Spleen (tissue), 11 donors: Measurements from ENCODE around the gene CPED1. TPM values are rescaled to one million over a fixed set of nuclear protein-coding genes. Genes with fewer than 3 reads are reported as not detected.

ENCODE experiments used
- DNase-seq: peaks from one replicate; pipeline ENCODE4 v3.0.0-alpha.2; 2020
- H3K27ac ChIP-seq, 8 donors: fragments of 200-600 bp; sonication (generic) in 7 of 8; 1 replicate in 4 of 8; 2 replicates in 4 of 8; pipeline versions ENCODE4 v1.5.0 to v1.8.0; 2016 to 2021; ENCODE audit warnings: inconsistent platforms in 4 of 8, mild to moderate bottlenecking in 4 of 8, moderate library complexity in 1 of 8
- H3K27me3 ChIP-seq, 7 donors: fragments of 200-600 bp; sonication (generic) in 6 of 7; replicated peaks in 1 of 7; 1 replicate in 4 of 7; 2 replicates in 3 of 7; pipeline versions ENCODE4 v1.5.0 to v1.8.0; 2016 to 2021; ENCODE audit warnings: inconsistent platforms in 3 of 7, mild to moderate bottlenecking in 1 of 7
- H3K36me3 ChIP-seq, 6 donors: fragments of 200-600 bp; sonication (generic) in 5 of 6; 1 replicate in 4 of 6; 2 replicates in 2 of 6; pipeline versions ENCODE4 v1.5.0 to v1.8.0; 2016 to 2021; ENCODE audit warnings: inconsistent platforms in 2 of 6
- H3K4me1 ChIP-seq, 6 donors: fragments of 200-600 bp; sonication (generic) in 5 of 6; 1 replicate in 3 of 6; 2 replicates in 3 of 6; pipeline versions ENCODE4 v1.5.0 to v1.8.0; 2016 to 2021; ENCODE audit warnings: inconsistent platforms in 3 of 6
- H3K4me3 ChIP-seq, 8 donors: fragments of 200-600 bp; sonication (generic) in 7 of 8; 1 replicate in 4 of 8; 2 replicates in 4 of 8; pipeline versions ENCODE4 v1.5.0 to v1.8.0; 2016 to 2021; ENCODE audit warnings: inconsistent platforms in 4 of 8, mild to moderate bottlenecking in 4 of 8, moderate library complexity in 2 of 8
- H3K9me3 ChIP-seq, 8 donors: fragments of 200-600 bp; sonication (generic) in 7 of 8; 1 replicate in 4 of 8; 2 replicates in 4 of 8; pipeline versions ENCODE4 v1.5.0 to v1.8.0; 2016 to 2021; ENCODE audit warnings: inconsistent platforms in 4 of 8
- POLR2A ChIP-seq, 3 donors: fragments of 450-650 bp; IDR thresholded peaks; one replicate each; pipeline ENCODE4 v1.5.1; 2017; ENCODE audit warnings: antibody characterized with exemption in 3 of 3, mild to moderate bottlenecking in 1 of 3
- POLR2AphosphoS5 ChIP-seq, 3 donors: sonication (generic); formaldehyde crosslinking; IDR thresholded peaks; one replicate each; pipeline ENCODE4 v1.5.1; 2017; ENCODE audit warnings: antibody characterized with exemption in 3 of 3
- WGBS, 5 donors: extraction: QIAGEN DNeasy Blood & Tissue Kit in 3 of 5; methylation state at CpG; one replicate each; pipeline versions ENCODE4 v1.1.5 to v1.1.7; 2013 to 2018; 5-methylcytosine and 5-hydroxymethylcytosine counted together
- intact Hi-C: fragments of 100-400 bp; cut with DNase I; formaldehyde crosslinking; loops from one replicate; pipeline ENCODE4 v1.15.0; 2023; ENCODE audit warnings: low total_unique reads
- polyA plus RNA-seq, 3 donors: library from polyadenylated mRNA; stranded (reverse); fragments of 200-250 nt; gene quantifications; one replicate each; pipeline ENCODE4 v1.2.1, GENCODE V29; 2013
- total RNA-seq, 7 donors: library from RNA; depleted of rRNA in 3 of 7; stranded (reverse); fragments of >200 nt in 3 of 7; fragmentation: NEBNext Ultra II Directional in 4 of 7; extraction: Animal tissue kit (Norgen Biotek cat#: 25700) in 4 of 7; gene quantifications; one replicate each; pipeline versions ENCODE4 v1.1.0 to v1.2.1, GENCODE V29; 2016 to 2021
- TF ChIP-seq, protein P1 (sequence below), 11 experiments: fragments of 200-600 bp in 7 of 11; fragments of 450-650 bp in 4 of 11; sonication (generic) in 4 of 11; IDR thresholded peaks in 8 of 11; conservative IDR thresholded peaks in 3 of 11; 1 replicate in 7 of 11; 2 replicates in 4 of 11; pipeline versions ENCODE4 v1.4.0 to v1.8.0; 2016 to 2021; ENCODE audit warnings: antibody characterized with exemption in 11 of 11, inconsistent platforms in 4 of 11, mild to moderate bottlenecking in 1 of 11
- donor health status: healthy with polysubstance abuse.
- donor health status: DM: no; HTN: no; CAD: no; lungs with moderate emphysema.
- donor health status: DM: no; HTN: no; CAD: no.
- donor health status: Bipolar disorder and iron deficiency.
- donor health status: healthy.
- donor health status: DM: no; HTN: no; CAD: no.
- donor health status: DM: yes; HTN: yes; CAD: no.

CPED1 gene
- total and polyA plus RNA-seq, 10 donors, result 1.5 to 81.6 (median 38.6) TPM

DNA sequence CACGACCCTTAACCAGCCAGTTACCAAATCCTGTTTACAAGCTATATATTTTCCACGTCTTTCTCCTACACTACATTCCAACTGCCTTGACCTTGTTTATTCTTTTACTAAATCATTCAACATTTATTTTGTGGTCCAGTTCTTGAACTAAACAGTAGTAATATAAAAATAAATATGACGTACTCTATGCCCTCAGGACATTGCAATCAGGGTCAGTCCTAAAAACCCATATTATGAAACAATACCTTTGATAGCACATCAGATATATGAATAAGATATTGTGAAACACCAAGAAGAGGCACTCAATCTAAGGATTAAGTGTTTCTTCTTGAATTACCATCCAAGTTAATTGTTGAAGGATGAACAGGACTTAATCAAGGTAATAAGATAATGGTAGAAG lies 287.8 kb downstream of the CPED1 start:
- WGBS, 5 donors, result 86 to 93% (median 88%) methylated on average over 3 of the region's 3 CpGs
- Histone ChIP-seq H3K36me3 (peaks cover 0 to 3% (median 0%) of the 10 kb centered on the region in 6 donors), H3K27me3 (no peaks in the 10 kb centered on the region), H3K27ac (no peak overlapping the region), H3K4me1 (no peaks in the 10 kb centered on the region), H3K9me3 (no peaks in the 10 kb centered on the region), H3K4me3 (no peak overlapping the region)
- intact Hi-C loops, result no loop called here
- no peak for DNase-seq
- TF ChIP-seq, protein P1, sequence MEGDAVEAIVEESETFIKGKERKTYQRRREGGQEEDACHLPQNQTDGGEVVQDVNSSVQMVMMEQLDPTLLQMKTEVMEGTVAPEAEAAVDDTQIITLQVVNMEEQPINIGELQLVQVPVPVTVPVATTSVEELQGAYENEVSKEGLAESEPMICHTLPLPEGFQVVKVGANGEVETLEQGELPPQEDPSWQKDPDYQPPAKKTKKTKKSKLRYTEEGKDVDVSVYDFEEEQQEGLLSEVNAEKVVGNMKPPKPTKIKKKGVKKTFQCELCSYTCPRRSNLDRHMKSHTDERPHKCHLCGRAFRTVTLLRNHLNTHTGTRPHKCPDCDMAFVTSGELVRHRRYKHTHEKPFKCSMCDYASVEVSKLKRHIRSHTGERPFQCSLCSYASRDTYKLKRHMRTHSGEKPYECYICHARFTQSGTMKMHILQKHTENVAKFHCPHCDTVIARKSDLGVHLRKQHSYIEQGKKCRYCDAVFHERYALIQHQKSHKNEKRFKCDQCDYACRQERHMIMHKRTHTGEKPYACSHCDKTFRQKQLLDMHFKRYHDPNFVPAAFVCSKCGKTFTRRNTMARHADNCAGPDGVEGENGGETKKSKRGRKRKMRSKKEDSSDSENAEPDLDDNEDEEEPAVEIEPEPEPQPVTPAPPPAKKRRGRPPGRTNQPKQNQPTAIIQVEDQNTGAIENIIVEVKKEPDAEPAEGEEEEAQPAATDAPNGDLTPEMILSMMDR (IDR thresholded peaks at IDR 0.05 in 8 of 11, conservative IDR thresholded peaks at IDR 0.05 in 3 of 11), result no peak
- TF ChIP-seq POLR2A (IDR thresholded peaks at IDR 0.05) (no peak), POLR2AphosphoS5 (IDR thresholded peaks at IDR 0.05) (no peak)

DNA sequence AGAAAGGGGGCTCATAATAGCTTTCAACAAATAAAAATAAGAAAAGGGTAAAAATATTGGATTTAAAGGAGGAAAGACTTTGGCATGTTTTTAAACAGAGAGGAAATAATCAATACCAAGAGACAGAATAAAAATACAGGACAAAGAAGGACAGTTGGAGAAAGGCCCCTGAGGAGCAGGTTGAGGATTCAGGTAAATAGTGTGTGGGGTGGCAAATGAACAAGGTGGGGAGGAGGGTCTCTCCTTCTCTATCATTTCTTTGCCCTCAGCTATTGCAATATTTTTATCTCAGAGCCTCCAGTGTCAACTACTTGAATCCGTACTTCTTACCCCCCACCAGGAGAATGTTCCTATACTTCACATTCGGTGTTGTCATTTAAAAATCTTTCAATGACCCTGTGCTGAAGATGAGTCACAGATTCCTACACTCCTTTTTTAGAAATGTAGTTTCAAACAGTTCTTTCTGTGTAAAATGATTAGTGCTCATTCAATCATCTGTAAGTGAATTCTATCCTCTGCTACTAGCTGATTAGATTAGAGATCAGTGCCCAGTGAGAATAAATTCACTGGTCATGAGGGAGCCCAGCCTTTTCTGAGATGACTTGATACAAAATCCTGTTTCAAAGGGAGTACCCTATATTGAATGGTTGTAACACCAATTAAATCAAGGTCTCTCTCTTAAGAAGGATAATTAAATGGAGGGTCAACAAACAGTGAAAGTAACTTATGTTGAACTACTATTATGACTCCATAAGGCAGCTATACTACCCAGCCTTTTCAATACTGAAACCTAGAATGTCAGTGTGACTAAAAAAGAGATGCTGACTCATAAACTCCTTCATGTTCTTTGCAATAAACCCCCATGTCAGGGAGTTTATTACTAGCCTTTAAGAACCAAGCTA lies 289.9 kb downstream of the CPED1 start:
- WGBS, 5 donors, result 60 to 87% (median 76%) methylated on average over 2 of the region's 2 CpGs
- H3K4me3 ChIP-seq, result no peak overlapping the region
- TF ChIP-seq POLR2A (IDR thresholded peaks at IDR 0.05) (no peak), POLR2AphosphoS5 (IDR thresholded peaks at IDR 0.05) (no peak)
- TF ChIP-seq, protein P1 (IDR thresholded peaks at IDR 0.05 in 8 of 11, conservative IDR thresholded peaks at IDR 0.05 in 3 of 11), result no peak
- H3K36me3 ChIP-seq, result peaks cover 0 to 14% (median 0%) of the 10 kb centered on the region in 6 donors
- H3K27me3 ChIP-seq, result no peaks in the 10 kb centered on the region
- intact Hi-C loops, result no loop called here
- peaks cover 0 to 3% (median 0%) of the 10 kb centered on the region in 8 donors for H3K9me3 ChIP-seq
- DNase-seq, result no peak
- H3K4me1 ChIP-seq, result no peaks in the 10 kb centered on the region
- H3K27ac ChIP-seq, result no peak overlapping the region

DNA sequence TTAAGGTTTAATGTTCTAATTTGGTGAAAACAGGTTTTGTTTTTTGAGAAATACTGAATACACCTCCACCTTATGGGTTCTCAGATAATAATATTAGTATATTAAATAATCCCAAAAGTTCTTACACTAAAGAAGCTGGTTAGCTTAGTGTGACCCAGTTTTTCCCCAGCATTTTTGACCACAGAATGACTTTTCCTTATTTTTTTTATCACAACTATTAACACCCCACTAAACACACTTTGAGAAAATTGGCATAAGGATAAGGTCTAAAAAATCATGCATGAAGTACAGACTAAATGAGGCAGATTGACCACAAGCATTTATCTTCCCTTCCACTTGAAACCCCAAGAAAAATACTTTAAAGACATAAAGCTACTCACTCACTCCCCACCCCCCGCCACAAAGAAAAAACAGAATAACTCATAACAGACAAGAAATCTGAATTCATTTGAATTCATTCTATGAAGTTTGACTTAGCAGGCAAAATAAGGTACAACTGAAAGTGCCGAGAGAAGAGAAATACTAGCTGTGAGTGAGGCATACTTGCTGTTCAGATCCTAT lies 290.6 kb downstream of the CPED1 start:
- intact Hi-C loops, result no loop called here
- Histone ChIP-seq H3K9me3 (peaks cover 0 to 9% (median 4%) of the 10 kb centered on the region in 8 donors), H3K4me1 (no peaks in the 10 kb centered on the region), H3K36me3 (peaks cover 0 to 21% (median 0%) of the 10 kb centered on the region in 6 donors), H3K27me3 (no peaks in the 10 kb centered on the region), H3K4me3 (no peak overlapping the region), H3K27ac (no peak overlapping the region)
- no peak for TF ChIP-seq POLR2AphosphoS5 (IDR thresholded peaks at IDR 0.05)
- TF ChIP-seq POLR2A (IDR thresholded peaks at IDR 0.05), result no peak
- TF ChIP-seq, protein P1 (IDR thresholded peaks at IDR 0.05 in 8 of 11, conservative IDR thresholded peaks at IDR 0.05 in 3 of 11), result no peak
- WGBS, 5 donors, result 74 to 88% (median 78%) methylated on average over 2 of the region's 2 CpGs
- no peak for DNase-seq

DNA sequence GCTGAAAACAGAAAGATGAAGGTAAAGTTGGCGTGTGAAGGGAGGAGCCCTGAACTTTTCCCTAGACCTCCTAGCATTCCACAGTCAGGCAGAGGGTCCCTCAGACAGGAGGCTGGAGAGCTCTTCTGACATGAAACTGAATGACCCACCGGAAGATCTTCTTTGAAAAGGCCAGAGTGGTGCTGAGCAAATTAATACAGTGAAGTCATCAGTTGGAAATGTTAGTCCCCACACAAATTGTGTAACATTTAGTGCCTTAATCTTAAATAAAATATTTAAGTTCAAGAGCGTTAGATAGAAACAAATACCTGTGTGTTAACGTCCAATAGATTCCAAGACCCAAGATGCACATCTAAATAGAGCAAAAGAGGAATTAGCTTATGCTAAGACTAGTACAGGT lies 291.3 kb downstream of the CPED1 start:
- no peak overlapping the region for H3K27ac ChIP-seq
- DNase-seq, result no peak
- H3K27me3 ChIP-seq, result no peaks in the 10 kb centered on the region
- no peak overlapping the region for H3K4me3 ChIP-seq
- TF ChIP-seq, protein P1 (IDR thresholded peaks at IDR 0.05 in 8 of 11, conservative IDR thresholded peaks at IDR 0.05 in 3 of 11), result no peak
- TF ChIP-seq POLR2A (IDR thresholded peaks at IDR 0.05) (no peak), POLR2AphosphoS5 (IDR thresholded peaks at IDR 0.05) (no peak)
- H3K9me3 ChIP-seq, result peaks cover 0 to 16% (median 11%) of the 10 kb centered on the region in 8 donors
- H3K36me3 ChIP-seq, result peaks cover 0 to 27% (median 0%) of the 10 kb centered on the region in 6 donors
- 91 to 95% (median 92%) methylated on average over 4 of the region's 4 CpGs for WGBS, 5 donors
- no peaks in the 10 kb centered on the region for H3K4me1 ChIP-seq
- intact Hi-C loops, result no loop called here
